HG03521 (cell line): ENCODE data around the gene SPANXN3.
"Not testable (repeated sequence)": the region's sequence is repeated elsewhere in the genome, so short reads cannot be mapped to it uniquely, and the experiment has no call there.

Experiments
- ATAC-seq: cut with Tn5 transposase; IDR thresholded peaks from one replicate; pipeline ENCODE4 v1.9.1; 2021; ENCODE audit warnings: mild to moderate bottlenecking, moderate library complexity; ENCODE audit not compliant: unreplicated experiment

SPANXN3 gene

DNA sequence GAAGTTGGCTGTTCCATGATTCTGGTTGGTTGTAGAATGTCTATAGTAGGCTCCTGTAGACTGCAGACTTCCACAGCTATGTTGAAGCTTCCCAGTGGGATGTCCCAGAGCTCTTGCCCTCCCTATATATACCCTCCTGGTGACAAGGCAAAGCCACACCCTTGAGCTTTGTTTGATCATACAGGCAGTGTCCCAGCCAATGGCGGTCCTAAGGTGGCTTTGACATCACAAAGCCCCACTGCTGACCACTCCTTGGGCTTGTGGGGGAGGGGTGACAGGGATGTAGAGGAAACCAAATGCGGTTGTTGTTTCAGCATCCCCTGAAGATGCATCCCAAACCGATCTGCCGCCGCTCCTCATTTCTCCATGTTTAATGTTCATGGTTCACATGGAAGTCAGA lies at the start of gene SPANXN3:
Gene SPANXN3, minus strand, starts transcription at position 101 of the 400 bp plus-strand sequence. Its CDS starts 84 bp downstream, at position 17.
- ATAC-seq, result not testable (repeated sequence)

GRCh38 chrX:143536176-143536575 lies 18.9 kb upstream of the SPANXN3 start:
- ATAC-seq, result no peak

DNA sequence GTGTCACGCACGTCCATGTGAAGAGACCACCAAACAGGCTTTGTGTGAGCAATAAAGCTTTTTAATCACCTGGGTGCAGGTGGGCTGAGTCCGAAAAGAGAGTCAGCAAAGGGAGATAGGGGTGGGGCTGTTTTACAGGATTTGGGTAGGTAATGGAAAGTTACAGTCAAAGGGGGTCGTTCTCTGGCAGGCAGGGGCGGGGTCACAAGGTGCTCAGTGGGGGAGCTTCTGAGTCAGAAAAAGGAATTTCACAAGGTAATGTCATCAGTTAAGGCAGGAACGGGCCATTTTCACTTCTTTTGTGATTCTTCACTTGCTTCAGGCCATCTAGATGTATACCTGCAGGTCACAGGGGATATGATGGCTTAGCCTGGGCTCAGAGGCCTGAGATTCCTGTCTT lies 15.1 kb downstream of the SPANXN3 start:
- ATAC-seq, result not testable (repeated sequence)

GRCh38 chrX:143500751-143501150 lies 16.5 kb downstream of the SPANXN3 start:
- no peak for ATAC-seq

DNA sequence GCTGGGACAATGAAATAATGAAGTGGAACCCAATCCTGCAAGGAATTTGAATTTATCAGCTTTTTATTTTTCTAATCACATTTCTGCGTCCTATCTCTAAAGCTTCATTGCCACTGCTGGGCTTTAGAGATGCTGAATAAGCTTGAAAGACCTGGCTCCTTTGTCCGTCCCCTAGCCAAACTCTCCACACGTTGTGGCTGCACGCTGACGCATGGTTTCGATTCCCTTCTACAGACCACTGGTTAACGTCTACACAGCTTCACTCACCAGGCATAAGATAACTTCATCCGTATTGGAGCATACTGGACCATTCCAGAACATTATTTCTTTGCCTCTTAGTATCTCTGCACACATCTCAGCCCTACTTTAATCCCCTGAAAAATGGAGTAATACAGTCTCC lies 31.2 kb downstream of the SPANXN3 start:
- ATAC-seq, result no peak

DNA sequence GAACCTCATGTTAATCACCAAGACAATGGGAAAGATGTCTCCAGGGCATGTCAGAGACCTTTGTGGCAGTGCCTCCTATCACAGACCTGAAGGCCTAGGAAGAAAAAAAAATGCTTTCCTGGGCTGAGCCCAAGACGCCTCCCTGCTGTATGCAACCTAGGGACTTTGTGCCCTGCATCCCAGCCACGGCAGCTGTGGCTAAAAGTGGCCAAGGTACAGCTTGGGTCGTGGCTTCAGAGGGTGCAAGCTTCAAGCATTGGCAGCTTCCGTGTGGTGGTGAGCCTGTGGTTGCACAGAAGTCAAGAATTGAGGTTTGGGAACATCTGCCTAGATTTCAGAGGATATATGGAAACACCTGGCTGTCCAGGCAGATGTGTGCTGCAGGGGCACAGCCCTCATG lies 40.5 kb downstream of the SPANXN3 start:
- no peak for ATAC-seq

DNA sequence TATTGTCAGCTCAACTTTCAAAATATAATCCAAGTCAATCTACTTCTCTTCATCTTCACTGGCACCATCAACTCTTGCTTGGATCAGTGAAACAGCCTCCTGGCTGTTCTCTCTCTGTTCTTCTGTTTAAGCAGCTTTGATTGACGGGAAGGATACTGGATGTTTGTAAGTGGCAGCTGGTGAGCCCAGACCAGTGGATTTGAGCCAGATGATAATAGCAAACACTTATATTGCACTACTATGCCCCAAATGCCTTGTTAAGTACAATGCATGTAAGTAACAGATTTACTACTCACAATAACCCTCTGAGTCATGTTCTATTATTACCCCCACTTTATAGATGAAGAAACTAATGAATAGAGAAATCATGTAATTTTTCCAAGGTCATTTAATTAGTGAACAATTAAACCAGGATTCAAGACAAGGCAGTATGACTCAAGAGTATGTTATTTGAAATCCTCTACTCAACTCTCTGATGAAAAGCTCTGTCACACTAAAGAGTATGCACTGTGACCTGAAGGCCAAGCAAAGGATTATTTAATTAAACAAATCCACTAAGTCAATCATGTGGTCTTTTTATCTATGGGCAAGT lies 44.8 kb downstream of the SPANXN3 start:
- ATAC-seq, result no peak

DNA sequence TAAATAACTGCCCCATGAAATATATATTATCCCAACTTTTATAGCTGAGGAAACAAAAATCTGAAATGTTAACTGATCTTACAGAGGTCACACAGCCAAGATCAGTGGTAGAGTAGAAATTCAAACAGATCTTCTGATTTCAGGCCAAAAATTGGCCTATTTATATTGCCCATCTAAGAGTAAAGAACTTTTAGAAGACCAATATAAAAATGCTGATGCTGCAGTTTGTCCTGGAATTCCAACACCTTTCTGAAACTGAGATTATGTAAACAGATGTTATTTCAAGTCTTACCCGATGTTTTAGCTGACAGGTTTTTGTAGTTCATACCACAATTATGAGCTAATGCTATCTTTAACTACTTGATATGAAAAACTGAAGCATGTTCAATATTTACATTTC lies 51.1 kb downstream of the SPANXN3 start:
- ATAC-seq, result no peak

DNA sequence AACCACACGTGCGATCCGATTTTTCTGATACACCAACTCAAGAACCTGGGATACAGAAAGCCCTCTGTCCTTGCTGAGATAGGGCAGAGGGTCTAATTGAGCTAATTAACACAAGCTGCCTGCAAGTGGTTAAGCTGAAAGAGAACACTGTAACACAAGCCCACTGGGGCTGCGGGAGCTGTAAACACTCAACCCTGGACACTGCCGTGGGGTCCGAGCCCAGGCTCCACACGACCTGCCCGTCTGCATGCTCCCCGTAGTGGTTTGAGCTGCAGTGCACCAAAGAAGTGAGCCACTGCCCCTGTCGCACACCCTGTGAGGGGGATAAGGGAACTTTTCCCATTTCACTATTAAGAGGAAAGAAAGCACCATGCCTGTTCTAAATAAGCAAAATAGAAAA lies 54.6 kb downstream of the SPANXN3 start:
- ATAC-seq, result no peak

DNA sequence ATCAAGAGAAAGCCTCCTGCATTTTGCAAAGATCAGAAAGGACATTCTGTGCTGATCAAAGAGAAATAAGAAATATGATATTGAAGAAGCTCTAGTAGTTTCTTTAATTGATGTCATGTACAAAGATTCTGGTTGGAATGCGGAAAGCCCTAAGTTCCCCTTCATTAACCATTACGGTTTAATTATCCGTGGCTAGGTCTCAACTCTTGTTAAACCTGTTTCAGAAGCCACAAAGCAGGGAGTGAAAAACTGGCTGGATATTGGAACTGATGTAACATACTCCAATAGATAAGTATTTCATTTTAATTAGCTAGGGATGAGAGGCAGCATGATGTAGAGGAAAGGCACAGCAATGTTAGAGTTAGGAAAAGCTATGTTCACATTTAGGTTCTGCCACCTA lies 55.7 kb downstream of the SPANXN3 start:
- ATAC-seq, result no peak
